NOMO-1 (cell line): Measurements from ENCODE around the gene HDAC4.

Experiments
- DNase-seq, 2 experiments: peaks; one replicate each; lab custom pipeline; 2025; ENCODE audit not compliant: unreplicated experiment in 2 of 2; lab: John Stamatoyannopoulos, UW

The HDAC4 gene

DNA sequence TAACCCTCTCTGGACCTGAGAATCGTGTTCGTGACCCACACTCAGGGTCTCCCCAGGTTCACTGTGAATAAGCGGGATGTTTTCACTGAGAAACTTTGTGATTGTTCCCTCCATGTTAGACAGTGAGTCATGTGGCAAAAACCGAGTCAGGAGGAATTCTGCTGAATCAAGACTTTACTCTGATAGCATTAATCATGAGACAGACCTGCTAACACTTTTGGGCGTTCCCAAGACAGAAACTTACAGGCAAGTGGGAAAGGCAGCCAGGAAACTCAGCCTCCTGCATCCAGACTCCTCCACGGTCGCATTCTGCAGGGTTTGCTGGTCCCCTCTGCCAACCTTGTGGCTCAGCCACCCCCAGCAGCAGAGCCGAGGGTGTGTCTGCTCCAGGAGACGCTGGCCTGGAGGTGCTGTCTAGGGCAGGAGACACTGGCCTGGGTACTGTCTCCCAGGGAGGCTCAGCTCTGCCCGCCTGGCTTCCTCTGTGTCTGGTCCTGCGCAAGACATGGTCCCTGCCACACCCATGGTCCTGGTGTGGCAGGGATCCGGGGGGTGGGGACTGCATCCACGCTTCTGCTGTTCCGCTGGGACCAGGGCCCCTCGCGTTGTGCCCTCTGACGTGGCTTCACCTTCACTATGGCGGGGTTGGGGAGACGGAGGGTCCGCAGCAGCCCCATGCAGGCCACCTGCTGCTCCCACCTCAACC lies 375.6 kb downstream of the HDAC4 start:
- DNase-seq, result no peak

- DNase-seq, result no peak
Observed at GRCh38 chr2:239024226-239024625, 376.6 kb downstream of the HDAC4 start.

DNA sequence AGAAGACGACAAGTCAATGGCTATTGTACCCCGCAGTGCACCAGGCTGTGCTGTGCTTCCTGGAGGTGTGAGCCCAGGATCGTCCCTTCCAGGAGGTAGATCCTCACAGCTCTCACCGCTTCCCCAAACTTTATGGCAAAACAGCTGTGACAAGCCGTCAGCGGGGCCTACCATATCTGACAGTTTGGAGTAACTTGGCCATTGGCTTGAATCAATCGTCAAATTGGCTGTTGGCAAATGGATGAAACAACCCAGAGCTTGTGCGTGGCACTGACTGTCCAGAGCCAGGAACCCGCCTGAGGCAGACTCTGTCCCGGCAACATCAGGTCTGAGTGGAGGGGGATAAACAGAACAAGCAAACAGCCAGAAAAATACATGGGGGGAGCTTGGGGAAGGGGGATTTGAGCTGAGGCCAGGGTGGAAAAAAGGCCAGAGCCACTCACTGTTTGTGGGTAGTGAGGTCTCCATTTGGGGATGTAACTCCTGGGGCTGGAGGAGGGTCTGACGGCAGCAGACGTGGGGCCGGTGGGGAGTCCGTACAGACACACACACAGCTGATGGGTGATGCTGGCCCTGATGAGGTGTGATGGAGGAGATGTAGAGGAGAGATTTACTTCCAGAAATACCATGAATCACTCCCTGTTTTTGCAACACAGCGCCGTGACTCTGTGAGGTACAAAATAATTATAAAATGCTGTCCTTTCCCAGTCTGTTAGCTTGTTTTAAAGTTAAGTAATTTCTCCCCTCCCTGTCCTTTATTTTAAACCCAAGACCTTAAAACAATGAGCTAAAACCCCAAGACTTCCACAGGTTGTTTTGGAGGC lies 378.2 kb downstream of the HDAC4 start:
- DNase-seq, result no peak

DNA sequence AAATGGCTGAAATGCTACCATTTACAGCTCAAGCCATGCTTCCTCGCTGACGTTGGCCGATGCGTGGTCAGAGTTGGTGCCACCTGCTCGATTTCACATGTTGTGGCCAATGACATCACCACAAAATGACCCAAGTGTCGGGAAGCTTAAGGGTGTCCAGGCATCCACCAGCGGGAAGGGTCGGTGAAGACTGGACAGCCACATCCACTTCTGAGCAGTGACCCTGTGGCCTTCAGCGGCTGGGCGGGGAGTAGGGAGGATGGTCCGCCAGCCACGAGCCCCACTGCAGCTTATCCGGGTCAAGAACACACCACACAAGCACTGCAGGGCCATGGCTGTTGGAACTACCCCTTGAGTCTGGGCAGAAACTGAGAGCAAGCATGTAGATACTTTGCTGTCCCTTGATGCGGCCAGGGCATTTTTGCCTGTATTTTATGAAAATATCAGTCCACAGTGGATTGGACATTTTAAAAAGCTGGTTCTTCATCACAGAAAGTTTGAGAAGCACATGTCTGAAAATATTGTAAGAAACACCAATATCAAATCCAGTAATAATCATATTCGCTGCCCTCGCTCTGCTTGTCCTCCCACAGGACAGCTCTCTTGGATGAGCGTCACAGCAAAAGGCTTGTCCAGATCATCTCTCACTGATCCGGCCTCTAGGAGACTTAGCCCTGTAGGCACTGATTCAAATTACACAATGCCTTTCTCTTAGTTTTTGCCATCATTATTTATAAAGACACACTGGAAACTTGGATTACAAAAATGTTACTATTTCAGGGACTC lies 379.0 kb downstream of the HDAC4 start:
- DNase-seq, result no peak

GRCh38 chr2:239021224-239021623 lies 379.6 kb downstream of the HDAC4 start:
- DNase-seq, result no peak

GRCh38 chr2:239020541-239021041 lies 380.2 kb downstream of the HDAC4 start:
- no peak for DNase-seq

- DNase-seq, result no peak
Observed at GRCh38 chr2:239019183-239019581, 381.6 kb downstream of the HDAC4 start.

- no peak for DNase-seq
Observed at GRCh38 chr2:239018271-239019182, 382.3 kb downstream of the HDAC4 start.

GRCh38 chr2:239017491-239018098 lies 383.2 kb downstream of the HDAC4 start:
- no peak for DNase-seq

- DNase-seq, result no peak
Observed at GRCh38 chr2:239015901-239016675, 384.7 kb downstream of the HDAC4 start.

DNA sequence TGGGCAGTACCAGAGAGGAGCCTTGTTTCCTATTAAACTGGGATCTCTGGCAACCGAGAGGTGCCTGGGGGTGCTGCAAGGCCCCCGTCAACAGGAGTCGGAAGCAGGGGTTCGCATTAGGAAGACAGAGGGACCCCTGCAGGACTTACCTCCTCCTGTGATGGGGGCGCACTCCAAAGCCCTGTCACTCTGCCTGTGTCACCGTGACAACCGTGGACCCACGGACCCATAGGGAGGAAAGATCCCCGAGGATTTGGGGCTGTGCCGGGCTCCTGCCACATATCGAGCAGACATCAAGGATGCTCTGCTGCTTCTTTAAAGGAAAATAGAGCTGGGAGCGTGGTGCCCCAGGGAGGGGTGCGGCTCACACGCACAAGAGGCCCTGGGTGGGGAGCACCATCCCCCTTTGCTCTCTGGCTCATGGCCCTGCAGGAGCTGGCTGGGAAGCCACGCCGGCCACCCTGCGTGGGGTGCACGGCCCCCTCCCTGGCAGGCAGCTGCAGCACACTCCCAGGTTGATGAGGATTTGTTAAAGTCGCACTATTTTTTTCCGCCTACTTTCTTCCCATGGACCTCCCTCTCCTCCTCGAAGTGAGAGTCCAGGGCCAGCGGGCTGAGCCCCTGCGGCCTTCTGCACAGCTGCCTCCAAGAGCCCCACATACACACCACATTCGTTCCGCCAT lies 385.5 kb downstream of the HDAC4 start:
- no peak for DNase-seq

- DNase-seq, result no peak
Observed at GRCh38 chr2:239014458-239015217, 386.2 kb downstream of the HDAC4 start.

DNA sequence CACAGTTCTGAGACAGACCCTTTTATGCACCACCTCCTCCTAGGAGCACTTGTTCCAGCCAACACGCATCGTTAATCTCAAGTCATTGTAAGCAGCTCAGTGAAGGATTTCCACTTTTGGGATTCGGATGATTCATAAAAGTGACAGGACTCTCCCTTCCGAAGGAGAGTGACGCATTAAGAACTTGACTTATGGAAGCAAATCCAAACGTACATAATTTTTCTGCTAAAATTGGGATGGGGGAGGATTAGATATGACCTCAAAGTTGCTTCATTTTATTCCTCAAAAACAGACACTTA lies 387.2 kb downstream of the HDAC4 start:
- no peak for DNase-seq

- DNase-seq, result no peak
Observed at GRCh38 chr2:239012936-239013677, 387.7 kb downstream of the HDAC4 start.

DNA sequence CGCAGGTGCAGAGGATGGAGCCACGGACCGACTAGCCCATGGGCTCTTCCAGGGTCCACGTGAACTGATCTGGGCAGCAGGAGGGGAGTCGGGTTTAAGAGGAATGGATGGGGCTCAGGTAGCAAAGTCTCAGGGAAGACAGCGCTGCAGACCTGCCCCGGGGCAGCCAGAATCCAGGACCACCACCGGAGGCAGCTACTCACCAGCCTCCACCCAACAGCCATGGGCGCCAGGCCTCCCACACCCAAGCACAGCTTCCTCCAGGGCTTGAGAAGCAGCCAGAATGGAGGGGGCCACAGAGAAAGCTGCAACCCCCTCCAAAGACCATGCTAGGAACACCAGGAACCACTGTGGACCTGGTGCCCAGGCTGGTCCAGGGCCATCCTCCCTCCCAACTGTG lies 388.6 kb downstream of the HDAC4 start:
- no peak for DNase-seq

- DNase-seq, result no peak
Observed at GRCh38 chr2:239009589-239009961, 391.2 kb downstream of the HDAC4 start.
